Lower leg skin (tissue), 3 donors: ENCODE measurements around the gene PACS1.

Experiments
- CTCF ChIP-seq, 3 donors: fragments of 450-650 bp; IDR thresholded peaks; one replicate each; pipeline ENCODE4 v1.5.1; 2016; ENCODE audit warnings: antibody characterized with exemption in 3 of 3, mild to moderate bottlenecking in 3 of 3, moderate library complexity in 2 of 3
- POLR2A ChIP-seq, 2 donors: fragments of 450-650 bp; IDR thresholded peaks; one replicate each; pipeline ENCODE4 v1.6.1; 2016 to 2017; ENCODE audit warnings: antibody characterized with exemption in 2 of 2, mild to moderate bottlenecking in 1 of 2, moderate library complexity in 1 of 2

GRCh38 chr11:66126064-66126463 is 56.0 kb downstream of the PACS1 start:
- TF ChIP-seq CTCF (IDR thresholded peaks at IDR 0.05) (no peak), POLR2A (IDR thresholded peaks at IDR 0.05) (no peak)
